Fibroblast of skin of right quadriceps (primary cell): ENCODE measurements around the gene RAD51C.
"Not testable (repeated sequence)": the region's sequence is repeated elsewhere in the genome, so short reads cannot be mapped to it uniquely, and the experiment has no call there.

Experiments used
- DNase-seq: peaks from one replicate; pipeline ENCODE4 v3.0.0-alpha.2; 2013

RAD51C gene

DNA sequence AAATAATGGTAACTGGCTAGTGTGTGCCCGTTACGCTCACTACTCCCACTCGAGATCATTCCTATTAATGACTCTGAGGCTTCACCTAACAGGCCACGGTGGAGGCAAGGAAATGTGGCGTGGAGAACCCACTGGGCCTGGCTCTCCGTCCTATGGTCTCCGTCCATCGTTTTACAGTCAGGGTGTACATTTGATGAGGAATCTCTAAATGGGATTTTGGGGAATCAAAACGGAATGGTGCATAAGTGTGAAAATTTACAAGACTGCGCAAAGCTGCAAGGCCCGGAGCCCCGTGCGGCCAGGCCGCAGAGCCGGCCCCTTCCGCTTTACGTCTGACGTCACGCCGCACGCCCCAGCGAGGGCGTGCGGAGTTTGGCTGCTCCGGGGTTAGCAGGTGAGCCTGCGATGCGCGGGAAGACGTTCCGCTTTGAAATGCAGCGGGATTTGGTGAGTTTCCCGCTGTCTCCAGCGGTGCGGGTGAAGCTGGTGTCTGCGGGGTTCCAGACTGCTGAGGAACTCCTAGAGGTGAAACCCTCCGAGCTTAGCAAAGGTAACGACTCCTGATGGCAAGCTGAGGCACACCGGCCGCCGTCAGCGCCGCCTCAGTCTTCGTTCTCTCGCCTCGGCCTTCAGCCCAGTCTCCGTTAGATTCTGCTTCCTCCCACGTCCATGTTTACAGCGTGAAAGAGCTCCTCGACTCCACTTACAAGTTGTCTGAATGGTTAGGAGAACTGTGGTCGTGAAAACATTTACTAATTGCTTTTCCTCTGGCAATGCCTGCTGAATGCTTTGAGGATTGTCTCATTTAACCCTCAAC is at the start of gene RAD51C:
Gene RAD51C, plus strand, starts transcription at position 364 of the 817 bp plus-strand sequence. Its CDS starts 42 bp downstream, at position 406.
- peak; percentile 83 for DNase-seq

DNA sequence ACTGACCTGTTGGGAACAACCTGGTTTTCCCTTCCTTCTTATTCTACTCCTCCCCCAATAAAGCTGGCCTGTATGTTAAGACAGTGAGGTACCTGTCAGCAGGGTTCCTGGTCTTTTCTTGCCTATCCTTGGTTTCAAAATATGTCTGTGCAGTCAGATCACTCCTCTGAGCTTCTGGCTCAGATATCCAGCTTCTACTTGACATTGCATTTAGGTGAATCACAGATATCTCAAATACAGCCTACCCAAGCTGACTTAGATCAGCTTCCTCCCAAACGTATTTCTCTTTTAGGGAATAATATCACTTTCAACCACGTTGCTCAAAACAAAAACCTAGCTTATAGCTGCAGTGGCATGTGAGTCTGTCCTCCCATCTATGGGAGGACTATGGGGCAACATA is 49.3 kb upstream of the RAD51C start:
- peak; percentile 76 for DNase-seq

DNA sequence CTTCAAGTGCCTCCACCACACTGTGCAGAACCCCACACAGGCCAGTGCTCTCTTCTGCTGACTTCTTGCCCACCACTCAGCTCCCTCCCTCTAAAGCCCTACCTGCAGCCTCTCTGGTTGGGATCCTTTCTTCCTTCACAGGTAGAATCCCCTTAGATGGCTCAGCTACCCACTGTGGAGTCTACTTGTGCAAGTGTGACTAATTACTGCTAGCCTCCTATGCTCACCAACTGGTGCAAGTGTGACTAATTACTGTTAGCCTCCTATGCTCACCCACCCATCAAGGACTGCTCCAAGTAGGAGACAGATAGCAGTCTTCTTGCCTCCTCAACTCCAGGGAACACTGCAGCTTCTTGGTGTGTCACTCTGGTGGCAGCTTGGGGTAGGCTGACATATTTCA is 44.2 kb upstream of the RAD51C start:
- DNase-seq = no peak

- DNase-seq = not testable (repeated sequence)
These were observed 34.2 kb upstream of the RAD51C start for GRCh38 chr17:58657962-58658803.

DNA sequence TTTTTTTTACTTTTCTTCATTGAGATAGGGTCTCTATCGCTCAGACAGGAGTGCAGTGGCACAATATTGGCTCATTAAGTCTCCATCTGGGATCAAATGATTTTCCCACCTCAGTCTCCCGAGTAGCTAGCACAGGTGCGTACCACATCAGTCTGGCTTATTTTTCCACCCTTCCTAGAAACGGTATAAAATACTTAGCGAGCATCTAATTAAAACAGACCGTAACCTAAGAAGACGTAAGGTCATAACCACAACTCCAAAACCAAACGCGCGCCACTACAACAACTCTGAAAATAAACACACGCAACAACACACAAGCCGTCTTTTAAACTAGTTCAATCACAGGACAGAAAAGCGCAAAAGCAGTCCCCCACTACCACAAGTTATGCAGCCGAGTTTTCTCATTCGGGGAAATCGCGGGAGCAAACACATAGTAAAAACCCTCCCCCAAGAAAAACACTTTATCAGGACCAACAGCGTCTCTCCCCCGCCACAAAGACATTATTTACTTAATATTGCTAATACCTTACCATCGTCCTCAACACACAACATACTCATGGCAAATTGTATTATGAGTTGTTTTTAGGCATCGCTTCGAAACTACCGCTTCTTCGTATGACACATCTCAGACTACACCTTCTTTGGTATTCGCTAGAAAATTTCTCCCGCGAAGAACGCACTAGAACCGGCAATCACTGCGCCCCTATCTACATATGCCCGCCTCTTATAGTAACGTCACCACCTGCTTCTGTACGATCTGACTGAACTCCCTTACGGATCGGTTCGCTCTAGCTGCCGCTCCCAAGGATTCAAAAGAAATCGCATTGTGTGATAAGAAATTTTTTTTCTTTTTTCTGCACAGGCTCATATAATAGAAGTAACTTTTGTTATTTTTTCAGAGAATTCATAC is 33.3 kb upstream of the RAD51C start:
- DNase-seq = peak; percentile 99

- not testable (repeated sequence) for DNase-seq
These were observed 32.7 kb upstream of the RAD51C start for GRCh38 chr17:58659714-58660084.

- DNase-seq = no peak
These were observed 31.8 kb upstream of the RAD51C start for GRCh38 chr17:58660621-58661020.

- no peak for DNase-seq
These were observed 30.9 kb upstream of the RAD51C start for GRCh38 chr17:58661499-58661898.

DNA sequence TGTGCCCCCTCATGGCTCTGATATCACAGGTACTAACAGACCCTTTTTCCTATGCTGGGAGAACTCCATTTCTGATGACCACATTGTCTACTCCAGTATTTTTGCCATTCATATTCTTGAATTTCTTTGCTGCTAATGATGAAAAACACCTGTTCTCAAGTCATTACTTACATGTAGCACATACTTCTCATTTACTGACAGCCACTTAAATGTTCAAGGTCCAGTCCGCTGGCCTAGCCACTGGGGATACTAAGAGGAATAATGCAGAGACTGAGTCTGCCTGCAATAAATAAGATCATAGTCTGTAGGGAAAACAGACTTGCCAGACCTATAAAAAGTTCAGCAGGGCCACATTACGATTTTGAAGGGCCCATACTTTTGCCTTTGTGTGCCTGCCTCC is 28.1 kb upstream of the RAD51C start:
- no peak for DNase-seq

DNA sequence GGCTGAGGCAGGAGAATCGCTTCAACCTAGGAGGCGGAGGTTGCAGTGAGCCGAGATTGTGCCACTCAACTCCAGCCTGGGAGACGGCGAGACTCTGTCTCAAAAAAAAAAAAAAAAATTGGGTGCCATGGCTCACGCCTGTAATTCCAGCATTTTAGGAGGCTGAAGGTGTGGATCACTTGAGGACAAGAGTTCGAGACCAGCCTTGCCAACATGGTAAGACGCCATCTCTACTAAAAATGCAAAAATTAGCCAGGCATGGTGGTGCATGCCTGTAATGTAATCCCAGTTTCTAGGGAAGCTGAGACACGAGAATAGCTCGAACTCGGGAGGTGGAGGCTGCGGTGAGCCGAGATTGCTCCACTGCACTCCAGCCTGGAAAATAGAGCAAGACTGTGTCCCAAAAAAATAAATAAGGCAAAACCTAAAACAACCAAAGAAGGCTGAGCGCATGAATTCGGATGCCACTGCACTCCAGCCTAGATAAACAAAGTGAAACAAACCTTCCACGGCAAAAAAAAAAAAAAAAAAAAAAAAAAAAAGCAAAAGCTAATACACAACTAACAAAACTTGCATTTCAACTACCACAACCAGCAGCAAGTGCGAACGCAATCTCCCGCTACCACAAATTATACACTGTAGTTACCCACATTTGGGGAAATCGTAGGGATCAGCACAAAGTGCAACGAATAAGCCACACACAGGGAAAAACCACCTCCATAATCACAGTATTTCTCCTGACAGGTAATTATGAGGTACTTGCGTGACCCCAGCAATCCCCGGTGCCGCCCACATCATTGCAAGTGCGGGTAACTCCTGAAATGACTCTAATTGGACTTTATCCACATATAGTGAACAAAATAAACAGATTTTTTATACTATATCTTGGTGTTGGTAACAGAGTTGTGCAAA is 26.2 kb upstream of the RAD51C start:
- DNase-seq = no peak

DNA sequence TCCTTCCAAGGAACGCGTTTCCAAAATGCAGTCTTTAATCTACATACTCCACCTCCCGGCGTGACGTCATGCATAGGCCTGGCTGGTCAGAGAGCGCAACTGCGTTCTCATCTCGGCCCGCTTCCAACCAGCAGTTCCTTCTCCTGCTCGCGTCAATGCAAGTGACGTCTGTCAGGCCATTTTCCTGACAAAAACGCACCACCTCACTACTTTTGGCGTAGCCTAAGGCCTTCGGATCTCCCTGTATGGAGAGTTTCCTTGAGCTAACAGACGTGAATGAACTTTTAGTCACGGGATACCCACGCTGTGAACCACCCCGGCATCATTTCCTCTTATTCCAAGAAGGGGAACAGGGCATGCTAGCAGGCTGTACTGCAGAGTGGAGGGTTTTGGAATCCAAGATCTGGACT is 25.5 kb upstream of the RAD51C start:
- peak; percentile 32 for DNase-seq

GRCh38 chr17:58667934-58668597 is 24.3 kb upstream of the RAD51C start:
- no peak for DNase-seq

GRCh38 chr17:58668598-58668935 is 23.8 kb upstream of the RAD51C start:
- no peak for DNase-seq

DNA sequence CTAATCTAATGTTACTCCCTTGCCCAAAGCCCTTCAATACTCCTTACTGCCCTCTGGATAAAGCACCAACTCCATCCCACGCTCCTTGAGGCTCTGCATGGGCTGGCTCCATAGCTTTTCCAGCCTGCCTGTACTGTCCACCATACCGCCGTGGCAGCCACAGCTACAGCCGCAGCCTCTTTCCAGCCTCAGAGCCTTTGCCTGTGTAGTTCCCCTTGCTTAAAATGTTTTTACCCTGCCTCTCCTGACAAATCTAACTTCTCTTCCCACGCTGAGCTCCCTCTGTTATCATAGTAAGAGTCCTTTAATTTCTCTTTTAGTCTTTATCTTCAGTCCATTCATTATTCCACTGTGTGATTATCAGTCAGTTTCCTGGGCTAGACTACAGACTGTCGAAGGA is 22.5 kb upstream of the RAD51C start:
- no peak for DNase-seq

DNA sequence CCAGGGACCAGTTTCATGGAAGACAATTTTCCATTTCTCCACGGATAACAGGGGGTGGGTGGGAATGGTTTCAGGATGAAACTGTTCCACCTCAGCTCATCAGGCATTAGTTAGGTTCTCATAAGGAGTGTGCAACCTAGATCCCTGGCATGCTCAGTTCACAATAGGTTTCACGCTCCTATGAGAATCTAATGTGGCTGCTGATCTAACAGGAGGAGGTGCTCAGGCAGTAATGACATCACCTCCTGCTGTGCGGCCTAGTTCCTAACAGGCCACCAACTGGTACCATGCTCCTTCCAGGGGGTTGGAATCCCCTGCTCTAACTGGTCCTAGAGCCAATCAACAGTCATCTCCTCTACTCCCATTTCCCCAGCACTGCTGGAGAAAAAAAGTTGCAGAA is 20.4 kb upstream of the RAD51C start:
- DNase-seq = no peak

GRCh38 chr17:58677194-58677880 is 15.1 kb upstream of the RAD51C start:
- peak; percentile 48 for DNase-seq

DNA sequence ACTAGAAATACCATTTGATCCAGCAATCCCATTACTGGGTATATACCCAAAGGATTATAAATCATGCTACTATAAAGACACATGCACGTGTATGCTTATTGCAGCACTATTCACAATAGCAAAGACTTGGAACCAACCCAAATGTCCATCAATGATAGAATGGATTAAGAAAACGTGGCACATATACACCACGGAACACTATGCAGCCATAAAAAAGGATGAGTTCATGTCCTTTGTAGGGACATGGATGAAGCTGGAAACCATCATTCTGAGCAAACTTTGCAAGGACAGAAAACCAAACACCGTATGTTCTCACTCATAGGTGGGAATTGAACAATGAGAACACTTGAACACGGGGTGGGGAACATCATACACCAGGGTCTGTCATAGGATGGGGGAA is 14.1 kb upstream of the RAD51C start:
- not testable (repeated sequence) for DNase-seq

GRCh38 chr17:58679263-58680037 is 13.0 kb upstream of the RAD51C start:
- DNase-seq = peak; percentile 48

- no peak for DNase-seq
These were observed 12.4 kb upstream of the RAD51C start for GRCh38 chr17:58680038-58680369.

- DNase-seq = no peak
These were observed 8.4 kb upstream of the RAD51C start for GRCh38 chr17:58684003-58684402.
